AG10803 (cell line): ENCODE results near the gene C14orf119.
A peak's percentile ranks its signal among the peaks of the same experiment; 100 is the strongest.

Source experiments
- DNase-seq: peaks from one replicate; pipeline ENCODE4 v3.0.0; 2010; ENCODE audit warnings: low read depth
- H3K4me3 ChIP-seq: 2 replicates; pipeline ENCODE4 v1.5.1; 2011; ENCODE audit warnings: mild to moderate bottlenecking, low read length, control low read depth
- TF ChIP-seq, protein P1 (sequence below): conservative IDR thresholded peaks from 2 replicates; pipeline ENCODE4 v1.5.1; 2011; ENCODE audit warnings: mild to moderate bottlenecking, low read length, control low read depth, inconsistent platforms

C14orf119 gene

DNA sequence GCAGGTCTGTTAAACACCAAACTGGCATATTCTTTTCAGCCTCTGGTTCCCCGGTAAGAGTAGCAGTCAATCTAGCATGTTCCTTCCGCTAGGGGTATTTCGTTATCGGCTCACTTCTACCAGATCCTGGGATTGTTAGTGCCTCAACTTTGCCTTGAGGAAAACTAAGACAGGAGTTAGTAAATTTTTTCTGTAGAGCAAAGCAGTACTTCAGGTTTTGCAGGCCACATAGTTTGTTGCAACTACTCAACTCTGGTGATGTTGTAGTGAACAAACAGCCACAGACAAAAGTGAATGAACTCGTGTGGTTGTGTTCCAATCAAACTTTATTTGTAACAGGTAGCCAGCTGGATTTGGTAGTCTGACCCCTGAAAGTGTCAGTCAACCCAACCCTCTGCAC, 31.7 kb upstream of the C14orf119 start:
- no peak for DNase-seq
- H3K4me3 ChIP-seq = no peak overlapping the region
- TF ChIP-seq, protein P1, sequence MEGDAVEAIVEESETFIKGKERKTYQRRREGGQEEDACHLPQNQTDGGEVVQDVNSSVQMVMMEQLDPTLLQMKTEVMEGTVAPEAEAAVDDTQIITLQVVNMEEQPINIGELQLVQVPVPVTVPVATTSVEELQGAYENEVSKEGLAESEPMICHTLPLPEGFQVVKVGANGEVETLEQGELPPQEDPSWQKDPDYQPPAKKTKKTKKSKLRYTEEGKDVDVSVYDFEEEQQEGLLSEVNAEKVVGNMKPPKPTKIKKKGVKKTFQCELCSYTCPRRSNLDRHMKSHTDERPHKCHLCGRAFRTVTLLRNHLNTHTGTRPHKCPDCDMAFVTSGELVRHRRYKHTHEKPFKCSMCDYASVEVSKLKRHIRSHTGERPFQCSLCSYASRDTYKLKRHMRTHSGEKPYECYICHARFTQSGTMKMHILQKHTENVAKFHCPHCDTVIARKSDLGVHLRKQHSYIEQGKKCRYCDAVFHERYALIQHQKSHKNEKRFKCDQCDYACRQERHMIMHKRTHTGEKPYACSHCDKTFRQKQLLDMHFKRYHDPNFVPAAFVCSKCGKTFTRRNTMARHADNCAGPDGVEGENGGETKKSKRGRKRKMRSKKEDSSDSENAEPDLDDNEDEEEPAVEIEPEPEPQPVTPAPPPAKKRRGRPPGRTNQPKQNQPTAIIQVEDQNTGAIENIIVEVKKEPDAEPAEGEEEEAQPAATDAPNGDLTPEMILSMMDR = no peak

DNA sequence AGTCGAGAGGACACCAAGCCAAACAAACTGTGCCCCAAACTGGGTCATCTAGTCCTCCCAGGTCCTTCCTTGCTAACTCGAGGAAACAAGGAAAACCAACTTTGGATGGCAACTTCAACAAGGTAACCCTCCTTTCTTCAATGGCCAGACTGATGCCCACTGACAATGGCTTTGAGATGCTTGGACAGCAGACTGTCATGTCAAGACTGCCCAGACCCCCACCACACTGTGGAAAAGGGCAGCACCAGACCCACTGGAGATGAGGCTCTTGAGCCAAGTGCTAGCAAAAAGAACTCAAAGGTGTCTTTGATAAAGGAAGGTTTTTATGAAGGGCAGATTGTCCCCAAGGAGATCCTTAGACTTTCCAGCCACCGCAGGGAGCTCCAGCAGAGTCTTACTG, 28.9 kb upstream of the C14orf119 start:
- TF ChIP-seq, protein P1 = no peak
- H3K4me3 ChIP-seq = no peak overlapping the region
- no peak for DNase-seq

- TF ChIP-seq, protein P1 = no peak
- H3K4me3 ChIP-seq = no peak overlapping the region
- DNase-seq = no peak
Measured at GRCh38 chr14:23066855-23067744, 28.2 kb upstream of the C14orf119 start.

- H3K4me3 ChIP-seq = no peak overlapping the region
- DNase-seq = no peak
- TF ChIP-seq, protein P1 = no peak
Measured at GRCh38 chr14:23067847-23068788, 27.2 kb upstream of the C14orf119 start.

GRCh38 chr14:23068789-23069412, 26.4 kb upstream of the C14orf119 start:
- TF ChIP-seq, protein P1 = peak; percentile 100
- DNase-seq = peak; percentile 89
- H3K4me3 ChIP-seq = no peak overlapping the region

DNA sequence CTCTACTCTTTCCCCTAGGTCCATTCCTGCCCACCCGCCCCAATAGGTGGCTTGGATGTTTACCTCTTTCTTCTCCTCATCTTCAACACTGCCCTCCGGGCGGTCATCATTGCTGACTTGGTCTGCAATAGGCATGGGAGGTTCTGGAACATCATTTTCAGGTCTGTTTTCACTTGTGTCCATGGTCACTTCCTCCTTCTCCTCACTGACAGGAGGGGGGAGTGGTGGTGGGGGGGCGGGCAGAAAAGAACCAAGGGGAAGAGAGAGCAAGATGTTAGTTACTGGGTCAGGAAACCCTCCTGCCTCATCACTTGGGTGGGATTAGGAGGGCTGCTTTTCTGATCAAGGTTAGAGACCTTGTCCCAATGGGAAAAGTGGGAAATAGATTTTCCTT, 25.9 kb upstream of the C14orf119 start:
- no peak overlapping the region for H3K4me3 ChIP-seq
- TF ChIP-seq, protein P1 = no peak
- no peak for DNase-seq
